SHP77 (cell line): Measurements from ENCODE around the gene PRF1.

Source experiments
- DNase-seq, 2 experiments: peaks; one replicate each; lab custom pipeline; 2025; lab: John Stamatoyannopoulos, UW

The PRF1 gene

GRCh38 chr10:70576803-70577517 is 25.6 kb downstream of the PRF1 start:
- DNase-seq, result no peak

GRCh38 chr10:70575874-70576802 is 26.4 kb downstream of the PRF1 start:
- DNase-seq, result no peak

- no peak for DNase-seq
Observed at GRCh38 chr10:70575486-70575873, 27.1 kb downstream of the PRF1 start.

- DNase-seq, result no peak
Observed at GRCh38 chr10:70573599-70574506, 28.7 kb downstream of the PRF1 start.

- DNase-seq, result no peak
Observed at GRCh38 chr10:70571636-70572439, 30.7 kb downstream of the PRF1 start.

- DNase-seq, result no peak
Observed at GRCh38 chr10:70571236-70571635, 31.3 kb downstream of the PRF1 start.

GRCh38 chr10:70568781-70569495 is 33.6 kb downstream of the PRF1 start:
- no peak for DNase-seq

GRCh38 chr10:70568113-70568512 is 34.4 kb downstream of the PRF1 start:
- no peak for DNase-seq

GRCh38 chr10:70567603-70568002 is 34.9 kb downstream of the PRF1 start:
- no peak for DNase-seq

GRCh38 chr10:70566515-70567290 is 35.8 kb downstream of the PRF1 start:
- no peak for DNase-seq

GRCh38 chr10:70565556-70566514 is 36.7 kb downstream of the PRF1 start:
- DNase-seq, result no peak

GRCh38 chr10:70564901-70565351 is 37.6 kb downstream of the PRF1 start:
- DNase-seq, result no peak

GRCh38 chr10:70564113-70564725 is 38.3 kb downstream of the PRF1 start:
- DNase-seq, result no peak

- no peak for DNase-seq
Observed at GRCh38 chr10:70563230-70563629, 39.3 kb downstream of the PRF1 start.

GRCh38 chr10:70562036-70562755 is 40.3 kb downstream of the PRF1 start:
- DNase-seq, result no peak

GRCh38 chr10:70561558-70561957 is 41.0 kb downstream of the PRF1 start:
- no peak for DNase-seq

- DNase-seq, result no peak
Observed at GRCh38 chr10:70561070-70561469, 41.5 kb downstream of the PRF1 start.
